ENCODE measurements around the gene AP4S1.
"Not testable (repeated sequence)": the region's sequence is repeated elsewhere in the genome, so short reads cannot be mapped to it uniquely, and the experiment has no call there.

The AP4S1 gene

DNA sequence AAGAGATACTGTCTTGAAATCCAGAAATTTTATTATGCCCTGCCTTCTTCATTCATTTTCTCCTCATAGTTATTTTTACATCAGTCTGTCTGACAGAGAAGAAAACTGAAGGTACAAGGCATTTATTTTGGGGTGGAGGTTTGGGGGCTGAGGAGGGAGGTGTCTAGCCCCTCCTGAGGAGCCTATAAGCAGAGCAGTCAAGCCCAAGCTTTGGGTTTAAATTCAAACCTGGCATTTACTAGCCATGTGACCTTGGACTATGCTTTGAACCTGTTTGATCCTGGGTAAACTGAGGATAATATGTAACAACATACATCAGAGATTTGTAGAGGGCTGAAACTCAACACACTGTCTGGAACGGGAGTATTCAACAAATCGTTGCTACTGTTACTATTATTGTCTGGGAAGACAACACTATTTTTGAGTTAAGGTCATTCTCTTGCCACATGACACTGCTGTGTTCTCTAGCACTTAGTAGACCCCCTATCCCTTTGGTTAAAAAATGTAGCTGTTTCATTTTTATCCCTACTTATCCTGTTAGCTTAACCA is 66.8 kb downstream of the AP4S1 start:
- Histone ChIP-seq H2BK12ac (ENCODE audit: low read length) (no peak overlapping the region), H4K91ac (ENCODE audit: low read depth, low read length, poor library complexity) (no peak overlapping the region), H3K23ac (ENCODE audit: low read depth, low read length, poor library complexity) (no peak overlapping the region), H2BK15ac (ENCODE audit: low read length) (no peak overlapping the region), H4K8ac (ENCODE audit: low read depth, low read length) (no peak overlapping the region), H2BK120ac (ENCODE audit: low read depth, low read length) (no peak overlapping the region), H3K14ac (ENCODE audit: low read length) (no peak overlapping the region), H3K9ac (ENCODE audit: low read depth, low read length, poor library complexity) (no peak overlapping the region), H2BK5ac (ENCODE audit: low read length) (no peak overlapping the region), H3K4me1 (ENCODE audit: control insufficient read depth in 2 of 2, insufficient read depth in 1 of 2, low read depth in 1 of 2, low read length in 2 of 2) (no peaks in the 10 kb centered on the region), H3K79me1 (ENCODE audit: low read depth, low read length) (no peaks in the 10 kb centered on the region), H3K27ac (replicated peaks; ENCODE audit: low read length) (no peak overlapping the region), H3K4ac (ENCODE audit: low read length) (no peak overlapping the region), H3K36me3 (replicated peaks in 1 of 2; ENCODE audit: control insufficient read depth in 2 of 2, insufficient read depth in 2 of 2, low read length in 2 of 2) (peaks cover 2 to 13% of the 10 kb centered on the region in 2 donors), H2AFZ (ENCODE audit: low read length) (no peak overlapping the region), H2AK5ac (ENCODE audit: low read depth, low read length) (no peak overlapping the region), H3K27me3 (ENCODE audit: control insufficient read depth in 3 of 3, insufficient read depth in 3 of 3, low read depth in 1 of 3, low read length in 3 of 3) (no peaks in the 10 kb centered on the region), H3K9me3 (replicated peaks in 1 of 2; ENCODE audit: control insufficient read depth in 2 of 2, insufficient read depth in 1 of 2, low read depth in 1 of 2, low read length in 2 of 2) (no peaks in the 10 kb centered on the region), H3K4me3 (ENCODE audit: low read length in 2 of 2) (no peak overlapping the region), H3K18ac (ENCODE audit: low read length) (no peak overlapping the region), H3K4me2 (ENCODE audit: insufficient read depth, low read length, poor library complexity, severe bottlenecking) (no peak overlapping the region)
- no CpG with 5 or more reads among the region's 2 CpGs for WGBS, 2 donors (ENCODE audit: extremely low coverage in 2 of 2, insufficient read length in 2 of 2, insufficient replicate concordance in 1 of 2)
- DNase-seq (ENCODE audit: low spot score): no peak

DNA sequence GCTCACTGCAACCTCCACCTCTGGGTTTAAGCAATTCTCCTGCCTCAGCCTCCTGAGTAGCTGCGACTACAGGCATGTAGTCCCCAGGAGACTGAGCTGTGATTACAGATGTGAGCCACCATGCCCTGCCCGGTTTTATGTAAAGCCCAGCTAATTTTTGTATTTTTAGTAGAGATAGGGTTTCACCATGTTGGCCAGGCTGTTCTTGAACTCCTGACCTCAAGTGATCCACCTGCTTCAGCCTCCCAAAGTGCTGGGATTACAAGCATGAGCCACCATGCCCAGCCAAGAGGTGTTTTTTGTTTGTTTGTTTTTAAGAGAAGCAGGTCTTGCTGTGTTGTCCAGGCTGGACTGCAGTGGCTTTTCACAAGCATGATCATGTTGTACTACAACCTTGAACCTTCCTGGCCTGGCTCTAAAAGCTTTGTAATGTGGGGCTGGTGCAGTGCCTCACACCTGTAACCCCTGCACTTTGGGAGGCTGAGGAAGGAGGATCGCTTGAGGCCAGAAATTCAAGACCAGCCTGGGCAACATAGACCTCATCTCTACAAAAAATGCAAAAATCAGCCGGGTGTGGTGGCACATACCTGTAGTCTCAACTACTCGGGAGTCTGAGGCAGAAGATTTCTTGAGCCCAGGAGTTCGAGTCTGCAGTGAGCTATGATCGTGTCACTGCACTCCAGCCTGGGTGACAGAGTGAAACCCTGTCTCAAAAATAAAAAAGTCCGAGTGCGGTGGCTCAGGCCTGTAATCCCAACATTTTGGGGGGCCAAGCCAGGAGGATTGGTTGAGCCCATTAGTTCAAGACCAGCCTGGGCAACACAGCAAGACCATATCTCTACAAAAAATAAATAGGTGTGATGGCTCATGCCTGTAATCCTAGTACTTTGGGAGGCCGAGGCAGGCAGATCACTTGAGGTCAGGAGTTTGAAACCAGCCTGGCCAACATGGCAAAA is 68.7 kb downstream of the AP4S1 start:
- H2AK5ac ChIP-seq (ENCODE audit: low read depth, low read length); H3K27me3 ChIP-seq (ENCODE audit: control insufficient read depth in 3 of 3, insufficient read depth in 3 of 3, low read depth in 1 of 3, low read length in 3 of 3); H4K8ac ChIP-seq (ENCODE audit: low read depth, low read length); H3K27ac ChIP-seq (replicated peaks; ENCODE audit: low read length); H2BK5ac ChIP-seq (ENCODE audit: low read length); DNase-seq (ENCODE audit: low spot score); H4K91ac ChIP-seq (ENCODE audit: low read depth, low read length, poor library complexity); H3K14ac ChIP-seq (ENCODE audit: low read length); H2BK120ac ChIP-seq (ENCODE audit: low read depth, low read length); H3K9me3 ChIP-seq (replicated peaks in 1 of 2; ENCODE audit: control insufficient read depth in 2 of 2, insufficient read depth in 1 of 2, low read depth in 1 of 2, low read length in 2 of 2); H3K79me1 ChIP-seq (ENCODE audit: low read depth, low read length); H2BK12ac ChIP-seq (ENCODE audit: low read length); H3K4ac ChIP-seq (ENCODE audit: low read length); H3K18ac ChIP-seq (ENCODE audit: low read length); H3K4me2 ChIP-seq (ENCODE audit: insufficient read depth, low read length, poor library complexity, severe bottlenecking); H3K4me3 ChIP-seq (ENCODE audit: low read length in 2 of 2); H2BK15ac ChIP-seq (ENCODE audit: low read length); H3K9ac ChIP-seq (ENCODE audit: low read depth, low read length, poor library complexity); H2AFZ ChIP-seq (ENCODE audit: low read length); H3K23ac ChIP-seq (ENCODE audit: low read depth, low read length, poor library complexity); H3K4me1 ChIP-seq (ENCODE audit: control insufficient read depth in 2 of 2, insufficient read depth in 1 of 2, low read depth in 1 of 2, low read length in 2 of 2): not testable (repeated sequence)
- H3K36me3 ChIP-seq (replicated peaks in 1 of 2; ENCODE audit: control insufficient read depth in 2 of 2, insufficient read depth in 2 of 2, low read length in 2 of 2): peaks cover 4 to 30% of the 10 kb centered on the region in 2 donors
- WGBS, 2 donors (ENCODE audit: extremely low coverage in 2 of 2, insufficient read length in 2 of 2, insufficient replicate concordance in 1 of 2): no CpG with 5 or more reads among the region's 10 CpGs

DNA sequence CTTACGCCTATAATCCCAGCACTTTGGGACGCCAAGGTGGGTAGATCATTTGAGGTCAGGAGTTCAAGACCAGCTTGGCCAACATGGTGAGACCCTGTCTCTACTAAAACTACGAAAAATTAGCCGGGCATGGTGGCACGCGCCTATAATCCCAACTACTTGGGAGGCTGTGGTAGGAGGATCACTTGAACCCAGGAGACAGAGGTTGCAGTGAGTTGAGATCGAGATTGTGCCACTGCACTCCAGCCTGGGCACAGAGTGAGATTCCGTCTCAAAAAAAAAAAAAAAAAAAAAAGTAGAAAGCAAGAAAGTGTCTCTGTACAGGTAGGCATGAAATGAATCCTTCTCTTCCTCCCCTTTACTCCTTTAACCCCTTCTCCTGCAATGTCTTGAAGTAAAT is 70.4 kb downstream of the AP4S1 start:
- H2AFZ ChIP-seq (ENCODE audit: low read length); H2BK15ac ChIP-seq (ENCODE audit: low read length); H3K18ac ChIP-seq (ENCODE audit: low read length); H4K91ac ChIP-seq (ENCODE audit: low read depth, low read length, poor library complexity); H3K9me3 ChIP-seq (replicated peaks in 1 of 2; ENCODE audit: control insufficient read depth in 2 of 2, insufficient read depth in 1 of 2, low read depth in 1 of 2, low read length in 2 of 2); H2BK5ac ChIP-seq (ENCODE audit: low read length); H3K4me1 ChIP-seq (ENCODE audit: control insufficient read depth in 2 of 2, insufficient read depth in 1 of 2, low read depth in 1 of 2, low read length in 2 of 2); H3K14ac ChIP-seq (ENCODE audit: low read length); H3K27me3 ChIP-seq (ENCODE audit: control insufficient read depth in 3 of 3, insufficient read depth in 3 of 3, low read depth in 1 of 3, low read length in 3 of 3); H3K4me3 ChIP-seq (ENCODE audit: low read length in 2 of 2); H2BK120ac ChIP-seq (ENCODE audit: low read depth, low read length); H3K27ac ChIP-seq (replicated peaks; ENCODE audit: low read length); H2AK5ac ChIP-seq (ENCODE audit: low read depth, low read length); H4K8ac ChIP-seq (ENCODE audit: low read depth, low read length); DNase-seq (ENCODE audit: low spot score); H3K4me2 ChIP-seq (ENCODE audit: insufficient read depth, low read length, poor library complexity, severe bottlenecking); H3K79me1 ChIP-seq (ENCODE audit: low read depth, low read length); H3K9ac ChIP-seq (ENCODE audit: low read depth, low read length, poor library complexity); H3K23ac ChIP-seq (ENCODE audit: low read depth, low read length, poor library complexity); H2BK12ac ChIP-seq (ENCODE audit: low read length); H3K4ac ChIP-seq (ENCODE audit: low read length): not testable (repeated sequence)
- no CpG with 5 or more reads among the region's 8 CpGs for WGBS, 2 donors (ENCODE audit: extremely low coverage in 2 of 2, insufficient read length in 2 of 2, insufficient replicate concordance in 1 of 2)
- H3K36me3 ChIP-seq (replicated peaks in 1 of 2; ENCODE audit: control insufficient read depth in 2 of 2, insufficient read depth in 2 of 2, low read length in 2 of 2): peaks cover 8 to 46% of the 10 kb centered on the region in 2 donors

DNA sequence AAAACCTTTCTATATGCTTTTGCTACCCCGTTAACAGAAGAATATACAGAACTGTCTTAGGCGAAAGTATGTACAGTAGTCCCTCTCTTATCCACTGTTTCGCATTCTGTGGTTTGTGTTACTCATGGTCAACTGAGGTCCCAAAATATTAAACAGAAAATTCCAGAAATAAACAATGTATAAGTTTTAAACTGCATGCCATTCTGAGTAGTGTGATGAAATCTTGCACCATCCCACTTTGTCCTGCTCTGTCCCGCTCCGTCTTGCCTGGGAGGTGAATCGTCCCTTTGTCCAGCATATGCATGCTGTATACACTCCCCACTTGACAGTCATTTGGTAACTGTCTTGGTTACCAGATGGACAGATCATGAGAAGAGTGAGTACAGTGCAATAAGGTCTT is 70.8 kb downstream of the AP4S1 start:
- no peak overlapping the region for H4K91ac ChIP-seq (ENCODE audit: low read depth, low read length, poor library complexity)
- no peaks in the 10 kb centered on the region for H3K79me1 ChIP-seq (ENCODE audit: low read depth, low read length)
- no CpG with 5 or more reads among the region's 6 CpGs for WGBS, 2 donors (ENCODE audit: extremely low coverage in 2 of 2, insufficient read length in 2 of 2, insufficient replicate concordance in 1 of 2)
- no peak for DNase-seq (ENCODE audit: low spot score)
- H2BK120ac ChIP-seq (ENCODE audit: low read depth, low read length): no peak overlapping the region
- H4K8ac ChIP-seq (ENCODE audit: low read depth, low read length): no peak overlapping the region
- H3K14ac ChIP-seq (ENCODE audit: low read length): no peak overlapping the region
- H3K27ac ChIP-seq (replicated peaks; ENCODE audit: low read length): no peak overlapping the region
- no peak overlapping the region for H2AFZ ChIP-seq (ENCODE audit: low read length)
- no peak overlapping the region for H2BK15ac ChIP-seq (ENCODE audit: low read length)
- no peak overlapping the region for H3K18ac ChIP-seq (ENCODE audit: low read length)
- no peak overlapping the region for H3K23ac ChIP-seq (ENCODE audit: low read depth, low read length, poor library complexity)
- H3K4me3 ChIP-seq (ENCODE audit: low read length in 2 of 2): no peak overlapping the region
- no peaks in the 10 kb centered on the region for H3K9me3 ChIP-seq (replicated peaks in 1 of 2; ENCODE audit: control insufficient read depth in 2 of 2, insufficient read depth in 1 of 2, low read depth in 1 of 2, low read length in 2 of 2)
- no peak overlapping the region for H3K4me2 ChIP-seq (ENCODE audit: insufficient read depth, low read length, poor library complexity, severe bottlenecking)
- H3K36me3 ChIP-seq (replicated peaks in 1 of 2; ENCODE audit: control insufficient read depth in 2 of 2, insufficient read depth in 2 of 2, low read length in 2 of 2): peaks cover 10 to 51% of the 10 kb centered on the region in 2 donors
- H3K27me3 ChIP-seq (ENCODE audit: control insufficient read depth in 3 of 3, insufficient read depth in 3 of 3, low read depth in 1 of 3, low read length in 3 of 3): no peaks in the 10 kb centered on the region
- H3K4ac ChIP-seq (ENCODE audit: low read length): no peak overlapping the region
- H3K9ac ChIP-seq (ENCODE audit: low read depth, low read length, poor library complexity): no peak overlapping the region
- no peak overlapping the region for H2BK12ac ChIP-seq (ENCODE audit: low read length)
- no peak overlapping the region for H2BK5ac ChIP-seq (ENCODE audit: low read length)
- no peak overlapping the region for H2AK5ac ChIP-seq (ENCODE audit: low read depth, low read length)
- no peaks in the 10 kb centered on the region for H3K4me1 ChIP-seq (ENCODE audit: control insufficient read depth in 2 of 2, insufficient read depth in 1 of 2, low read depth in 1 of 2, low read length in 2 of 2)
